Effector memory CD8-positive, alpha-beta T cell (primary cell): ENCODE data around the gene PAK2.
A peak's percentile ranks its signal among the peaks of the same experiment; 100 is the strongest.

Experiments used
- ATAC-seq: fragments of 150-1000 bp; cut with Tn5 transposase; replicated peaks from 2 replicates; pipeline ENCODE4 v1.10.0; 2021; ENCODE audit warnings: mild to moderate bottlenecking, moderate library complexity
- DNase-seq, 3 experiments: peaks; one replicate each; pipeline ENCODE4 v3.0.0; 2021
- H3K27ac Mint-ChIP-seq, 2 donors: one replicate each; pipeline ENCODE4 v1.8.0; 2022; ENCODE audit warnings: mild to moderate bottlenecking in 2 of 2, mixed read lengths in 2 of 2, moderate library complexity in 2 of 2
- H3K27me3 Mint-ChIP-seq, 2 donors: one replicate each; pipeline ENCODE4 v1.8.0; 2022; ENCODE audit warnings: mixed read lengths in 2 of 2
- H3K36me3 Mint-ChIP-seq: one replicate; pipeline ENCODE4 v1.8.0; 2022; ENCODE audit warnings: mild to moderate bottlenecking, moderate library complexity, mixed read lengths; ENCODE audit not compliant: insufficient read depth
- H3K4me1 Mint-ChIP-seq, 2 donors: one replicate each; pipeline ENCODE4 v1.8.0; 2022; ENCODE audit warnings: low read depth in 2 of 2, mixed read lengths in 2 of 2
- H3K4me3 Mint-ChIP-seq, 2 donors: one replicate each; pipeline ENCODE4 v1.8.0; 2022; ENCODE audit warnings: mild to moderate bottlenecking in 2 of 2, mixed read lengths in 2 of 2, moderate library complexity in 2 of 2
- H3K9me3 Mint-ChIP-seq, 2 donors: one replicate each; pipeline ENCODE4 v1.8.0; 2022; ENCODE audit warnings: mixed read lengths in 2 of 2

Gene PAK2

GRCh38 chr3:196749125-196749524 is 9.5 kb downstream of the PAK2 start:
- no peak for ATAC-seq
- Mint-ChIP-seq H3K36me3 (peaks cover 38% of the 10 kb centered on the region), H3K4me1 (peaks cover 30 to 46% of the 10 kb centered on the region in 2 donors), H3K27ac (peak overlapping the region in 1 of 2 donors; percentile 24), H3K27me3 (no peaks in the 10 kb centered on the region), H3K4me3 (no peak overlapping the region), H3K9me3 (no peaks in the 10 kb centered on the region)
- no peak for DNase-seq

DNA sequence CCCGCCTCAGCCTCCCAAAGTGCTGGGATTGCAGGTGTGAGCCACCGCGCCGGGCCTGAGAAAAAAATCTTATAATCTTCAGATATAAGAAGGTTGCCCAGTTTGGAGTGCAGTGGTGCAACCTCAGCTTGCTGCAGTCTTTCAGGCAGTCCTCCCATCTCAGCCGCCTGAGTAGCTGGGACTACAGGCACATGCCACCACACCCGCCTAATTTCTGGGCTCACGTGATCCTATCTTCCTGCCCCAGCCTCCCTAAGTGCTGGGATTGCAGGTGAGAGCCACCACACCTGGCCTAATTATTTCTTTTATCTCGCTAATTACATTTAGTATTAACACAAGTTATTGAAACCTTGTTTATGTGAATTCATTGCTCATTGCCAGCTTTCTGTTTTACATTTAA is 13.5 kb downstream of the PAK2 start:
- H3K9me3 Mint-ChIP-seq: no peaks in the 10 kb centered on the region
- peaks cover 49% of the 10 kb centered on the region for H3K36me3 Mint-ChIP-seq
- no peak overlapping the region for H3K4me3 Mint-ChIP-seq
- ATAC-seq (no peak), DNase-seq (no peak)
- H3K27ac Mint-ChIP-seq: peak overlapping the region in 1 of 2 donors; percentile 51
- H3K27me3 Mint-ChIP-seq: no peaks in the 10 kb centered on the region
- H3K4me1 Mint-ChIP-seq: peaks cover 44 to 60% of the 10 kb centered on the region in 2 donors

DNA sequence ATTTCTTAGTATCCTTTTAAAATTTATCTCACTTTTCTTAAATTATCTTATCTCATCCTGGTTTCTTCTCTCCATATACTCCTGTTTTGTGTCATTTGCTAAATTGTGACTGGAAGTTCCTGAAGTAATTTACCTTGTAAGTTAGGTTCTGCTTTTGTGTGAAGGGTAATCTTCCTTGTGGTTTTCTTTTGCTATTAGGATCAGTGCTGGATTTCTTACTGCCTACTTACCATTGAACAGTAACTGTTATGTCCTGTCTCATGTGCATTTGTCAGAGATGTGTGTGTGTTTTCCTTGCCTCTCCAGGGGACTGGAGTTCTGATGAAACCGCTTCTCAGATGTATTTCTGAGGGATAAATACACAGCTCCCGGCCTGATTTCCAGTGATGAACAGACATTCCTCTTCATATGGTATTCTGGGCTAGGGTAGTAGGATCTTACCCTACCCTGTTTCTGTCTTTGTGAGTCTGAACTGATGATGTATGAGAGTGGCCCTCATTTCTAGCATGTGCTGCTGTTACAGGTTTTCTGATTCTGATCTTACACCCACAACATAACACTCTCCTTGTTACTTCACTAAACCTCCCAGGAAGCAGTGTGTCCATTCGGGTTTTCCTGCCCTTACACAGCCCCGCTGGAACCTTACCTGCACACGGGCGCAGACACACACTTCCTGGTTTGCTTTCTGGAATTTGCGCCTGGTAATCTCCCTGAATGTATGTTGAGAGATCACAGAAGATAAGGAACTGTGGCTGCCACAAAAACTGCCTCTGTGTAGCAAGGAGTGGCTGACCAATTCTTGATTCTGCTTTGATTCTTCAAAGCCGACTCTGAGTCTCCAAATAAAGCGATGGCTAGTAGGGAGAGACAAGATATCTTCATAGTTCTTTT is 14.7 kb downstream of the PAK2 start:
- no peaks in the 10 kb centered on the region for H3K27me3 Mint-ChIP-seq
- DNase-seq: no peak

DNA sequence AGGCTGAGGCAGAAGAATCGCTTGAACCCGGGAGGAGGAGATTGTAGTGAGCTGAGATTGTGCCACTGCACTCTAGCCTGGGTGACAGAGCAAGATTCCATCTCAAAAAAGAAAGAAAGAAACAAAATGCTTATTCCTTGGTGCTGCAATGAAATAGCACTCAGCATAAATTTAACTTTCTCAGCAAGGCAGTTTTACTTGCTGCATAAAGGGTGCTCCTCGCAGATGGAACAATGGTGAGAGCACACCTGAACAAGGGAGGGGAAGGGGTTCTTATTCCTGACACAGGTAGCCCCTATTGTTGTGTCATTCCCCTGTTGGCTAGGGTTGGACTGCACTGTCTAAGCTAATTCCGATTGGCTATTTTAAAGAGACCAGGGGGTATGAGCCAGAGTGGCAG is 17.1 kb downstream of the PAK2 start:
- Mint-ChIP-seq H3K27me3 (no peaks in the 10 kb centered on the region), H3K36me3 (peaks cover 32% of the 10 kb centered on the region), H3K4me3 (peak overlapping the region in 1 of 2 donors; percentile 43), H3K4me1 (peaks cover 32 to 53% of the 10 kb centered on the region in 2 donors), H3K9me3 (no peaks in the 10 kb centered on the region), H3K27ac (peak overlapping the region in 1 of 2 donors; percentile 36)
- ATAC-seq (no peak), DNase-seq (no peak)

More for the DNA sequence above, 14.7 kb downstream of the PAK2 start:
- peaks cover 35 to 51% of the 10 kb centered on the region in 2 donors for H3K4me1 Mint-ChIP-seq
- peaks cover 47% of the 10 kb centered on the region for H3K36me3 Mint-ChIP-seq
- no peak for ATAC-seq
- H3K27ac Mint-ChIP-seq: peak overlapping the region; percentile 51 to 82
- H3K9me3 Mint-ChIP-seq: no peaks in the 10 kb centered on the region
- H3K4me3 Mint-ChIP-seq: no peak overlapping the region

GRCh38 chr3:196757876-196758739 is 18.5 kb downstream of the PAK2 start:
- Mint-ChIP-seq H3K4me3 (no peak overlapping the region), H3K9me3 (no peaks in the 10 kb centered on the region), H3K4me1 (peaks cover 36 to 49% of the 10 kb centered on the region in 2 donors), H3K27me3 (no peaks in the 10 kb centered on the region), H3K27ac (peak overlapping the region; percentile 17 to 77), H3K36me3 (peaks cover 23% of the 10 kb centered on the region)
- no peak for DNase-seq
- no peak for ATAC-seq

DNA sequence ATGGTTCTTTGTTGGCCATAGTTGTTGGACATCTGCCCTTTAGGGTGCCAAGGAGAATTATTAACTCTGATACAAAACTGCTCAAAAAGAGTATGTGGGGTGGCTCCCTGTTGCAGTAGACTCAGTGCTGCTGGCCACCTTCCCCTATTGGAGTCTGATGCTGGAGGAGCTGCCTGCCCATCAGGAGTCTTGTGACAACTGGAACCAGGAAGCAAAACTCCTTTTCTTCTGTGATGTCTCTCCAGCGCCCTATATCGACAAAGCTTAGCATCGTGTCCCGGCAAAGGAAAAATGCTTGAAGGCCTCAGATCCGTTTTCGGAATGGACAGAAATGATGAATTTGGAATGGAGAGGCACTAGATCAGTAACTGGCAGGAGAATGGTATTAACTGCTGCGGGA is 23.5 kb downstream of the PAK2 start:
- Mint-ChIP-seq H3K36me3 (peaks cover 15% of the 10 kb centered on the region), H3K9me3 (no peaks in the 10 kb centered on the region), H3K27me3 (no peaks in the 10 kb centered on the region), H3K4me3 (no peak overlapping the region), H3K4me1 (peaks cover 23 to 39% of the 10 kb centered on the region in 2 donors), H3K27ac (peak overlapping the region; percentile 46 to 62)
- ATAC-seq: no peak
- no peak for DNase-seq

- Mint-ChIP-seq H3K9me3 (no peaks in the 10 kb centered on the region), H3K36me3 (peaks cover 15% of the 10 kb centered on the region), H3K4me3 (peak overlapping the region in 1 of 2 donors; percentile 6)
These were observed 25.8 kb downstream of the PAK2 start for GRCh38 chr3:196765454-196765853.

GRCh38 chr3:196771067-196771466 is 31.4 kb downstream of the PAK2 start:
- ATAC-seq (no peak), DNase-seq (no peak)
- Mint-ChIP-seq H3K9me3 (no peaks in the 10 kb centered on the region), H3K36me3 (peaks cover 3% of the 10 kb centered on the region), H3K4me3 (peak overlapping the region in 1 of 2 donors; percentile 20), H3K27ac (peak overlapping the region; percentile 74 to 86), H3K27me3 (no peaks in the 10 kb centered on the region), H3K4me1 (peaks cover 39 to 67% of the 10 kb centered on the region in 2 donors)

More at GRCh38 chr3:196765454-196765853, 25.8 kb downstream of the PAK2 start:
- Mint-ChIP-seq H3K4me1 (peaks cover 17 to 32% of the 10 kb centered on the region in 2 donors), H3K27me3 (no peaks in the 10 kb centered on the region), H3K27ac (peak overlapping the region in 1 of 2 donors; percentile 60)
- DNase-seq: no peak
- no peak for ATAC-seq

- Mint-ChIP-seq H3K36me3 (no peaks in the 10 kb centered on the region), H3K4me1 (peaks cover 37 to 63% of the 10 kb centered on the region in 2 donors), H3K4me3 (peak overlapping the region in 1 of 2 donors; percentile 14), H3K27ac (peak overlapping the region; percentile 86 to 89), H3K27me3 (no peaks in the 10 kb centered on the region), H3K9me3 (no peaks in the 10 kb centered on the region)
- ATAC-seq (no peak), DNase-seq (no peak)
These were observed 32.4 kb downstream of the PAK2 start for GRCh38 chr3:196772102-196772501.

DNA sequence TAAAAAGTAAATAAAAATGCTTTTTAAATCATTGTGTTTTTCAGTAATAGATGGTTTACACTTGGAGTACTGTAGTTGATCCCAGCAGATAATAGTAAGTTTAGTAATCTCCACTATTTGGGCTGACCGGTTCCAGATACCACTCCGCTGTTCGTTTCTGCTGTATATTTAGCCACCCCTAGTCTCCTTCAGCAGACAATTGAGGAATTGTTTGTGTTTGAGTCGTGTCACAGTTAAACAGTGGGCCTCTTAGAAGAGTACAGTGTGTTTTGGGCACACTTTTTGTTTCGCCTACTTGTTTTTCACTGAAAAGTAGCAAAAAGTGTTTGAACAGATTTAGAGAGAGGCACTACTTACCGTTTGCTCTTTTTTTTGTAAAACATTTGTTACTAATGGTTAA is 33.2 kb downstream of the PAK2 start:
- Mint-ChIP-seq H3K27ac (peak overlapping the region; percentile 85 to 89), H3K4me3 (peak overlapping the region in 1 of 2 donors; percentile 45), H3K27me3 (no peaks in the 10 kb centered on the region), H3K9me3 (no peaks in the 10 kb centered on the region), H3K4me1 (peaks cover 39 to 59% of the 10 kb centered on the region in 2 donors), H3K36me3 (no peaks in the 10 kb centered on the region)
- ATAC-seq (no peak), DNase-seq (no peak)

DNA sequence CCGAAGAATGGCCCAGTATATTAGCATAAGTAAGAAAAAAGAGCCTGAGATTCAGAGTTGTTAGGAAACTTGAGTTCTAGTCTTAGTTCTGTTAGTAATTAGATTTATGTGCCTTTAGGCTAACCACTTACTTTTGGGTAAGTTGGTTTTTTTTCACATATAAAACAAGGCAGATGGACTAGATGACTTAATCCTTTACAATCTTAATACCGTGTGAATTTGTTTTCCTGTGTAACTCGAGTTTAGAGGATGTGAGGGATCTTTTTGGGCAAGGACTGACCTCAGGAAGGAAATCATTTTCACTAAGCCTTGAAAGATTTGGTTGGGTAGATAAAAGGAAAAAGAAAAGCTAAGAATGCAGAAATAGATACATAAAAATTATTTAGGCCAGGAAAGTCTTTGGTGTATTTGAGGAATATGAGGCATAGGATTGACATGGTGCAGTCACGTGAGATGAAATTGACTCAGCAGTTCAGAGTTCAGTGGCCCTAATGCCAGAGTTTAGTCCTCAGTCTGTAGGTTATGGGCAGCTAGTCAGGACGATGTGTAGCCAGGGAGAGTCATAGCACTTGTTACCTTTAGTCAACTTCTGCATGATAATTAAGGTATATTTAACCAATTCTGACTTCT is 34.6 kb downstream of the PAK2 start:
- no peaks in the 10 kb centered on the region for H3K36me3 Mint-ChIP-seq
- H3K27me3 Mint-ChIP-seq: no peaks in the 10 kb centered on the region
- H3K4me3 Mint-ChIP-seq: peak overlapping the region; percentile 45 to 46
- no peak for DNase-seq
- ATAC-seq: no peak
- H3K9me3 Mint-ChIP-seq: no peaks in the 10 kb centered on the region
- peaks cover 46 to 65% of the 10 kb centered on the region in 2 donors for H3K4me1 Mint-ChIP-seq
- peak overlapping the region; percentile 85 to 89 for H3K27ac Mint-ChIP-seq

DNA sequence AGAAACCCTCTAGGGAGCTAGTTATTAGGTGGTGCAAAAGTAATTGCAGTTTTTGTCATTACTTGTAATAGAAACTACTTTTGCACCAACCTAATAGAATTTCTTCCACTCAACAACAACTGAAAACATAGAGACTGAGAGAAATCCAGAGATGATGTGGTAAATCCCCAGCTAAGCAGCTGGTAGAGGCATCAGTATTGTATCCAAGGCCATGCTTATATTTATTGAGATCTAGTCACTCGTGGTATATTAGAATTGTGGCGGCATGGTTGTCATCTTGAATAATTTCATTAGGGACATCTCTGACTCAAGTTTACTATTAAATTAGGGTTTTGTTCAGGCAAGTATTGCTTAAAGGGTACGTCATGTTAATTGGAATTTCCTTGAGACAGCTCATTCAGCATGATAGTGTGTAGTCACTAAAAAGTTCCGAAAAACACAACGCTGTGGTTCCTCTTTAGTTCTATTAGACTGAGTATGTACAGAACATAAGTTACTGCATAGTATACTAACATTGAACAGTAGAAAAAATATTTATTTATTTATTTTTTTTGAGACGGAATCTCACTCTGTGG is 35.3 kb downstream of the PAK2 start:
- DNase-seq: no peak
- Mint-ChIP-seq H3K9me3 (no peaks in the 10 kb centered on the region), H3K27ac (peak overlapping the region; percentile 85 to 89), H3K27me3 (no peaks in the 10 kb centered on the region), H3K4me1 (peaks cover 50 to 65% of the 10 kb centered on the region in 2 donors), H3K36me3 (peaks cover 3% of the 10 kb centered on the region), H3K4me3 (peak overlapping the region in 1 of 2 donors; percentile 45)
- no peak for ATAC-seq

DNA sequence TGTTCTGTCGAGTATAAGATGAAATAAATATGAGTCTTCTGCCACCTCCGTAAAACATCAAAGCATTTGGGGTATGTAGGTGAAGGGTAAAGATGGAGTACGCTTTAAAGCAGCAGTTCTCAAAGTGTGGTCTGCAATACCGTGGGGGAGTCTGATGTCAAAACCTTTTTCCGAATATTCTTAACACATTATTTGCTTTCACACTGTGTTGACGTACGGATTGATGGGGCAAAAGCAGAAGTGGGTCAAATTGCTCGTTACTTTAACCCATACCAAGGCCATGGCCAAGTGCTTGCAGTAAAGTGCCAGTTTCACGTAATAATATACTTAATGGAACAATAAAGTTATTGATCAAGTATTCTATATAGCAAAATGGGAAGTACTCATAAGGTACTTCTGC is 36.3 kb downstream of the PAK2 start:
- ATAC-seq (no peak), DNase-seq (no peak)
- H3K9me3 Mint-ChIP-seq: no peaks in the 10 kb centered on the region
- no peak overlapping the region for H3K4me3 Mint-ChIP-seq
- H3K27ac Mint-ChIP-seq: no peak overlapping the region
- peaks cover 52 to 65% of the 10 kb centered on the region in 2 donors for H3K4me1 Mint-ChIP-seq
- H3K27me3 Mint-ChIP-seq: no peaks in the 10 kb centered on the region
- peaks cover 9% of the 10 kb centered on the region for H3K36me3 Mint-ChIP-seq
